ENCODE results near the gene TAL2. TPM values are rescaled to one million over a fixed set of nuclear protein-coding genes. Genes with fewer than 3 reads are reported as not detected.

TAL2 gene
- total RNA-seq, 1 experiment from 2014 or later: 0.50 TPM

DNA sequence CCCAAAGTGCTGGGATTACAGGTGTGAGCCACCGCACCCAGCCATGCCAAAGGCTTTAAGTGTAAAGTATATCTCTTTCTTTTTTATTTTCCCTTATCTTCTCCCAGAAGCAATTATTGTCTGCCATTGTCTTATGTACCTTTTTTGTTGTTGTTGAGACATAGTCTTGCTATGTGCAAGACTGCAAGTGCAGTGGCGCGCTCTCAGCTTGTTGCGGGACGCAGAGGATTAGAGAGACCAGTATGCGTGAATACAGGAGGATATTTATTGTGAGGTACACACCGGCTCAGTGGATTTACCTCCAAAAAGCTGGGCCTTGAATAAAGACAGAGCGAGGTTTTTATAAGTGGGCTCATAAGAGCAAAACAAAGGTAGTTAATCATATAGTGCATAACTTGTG is 43.9 kb downstream of the TAL2 start:
- no peak overlapping the region; a peak in 2 of 7 replicates for H3K27ac Mint-ChIP-seq
- H2AK5ac ChIP-seq (ENCODE audit: insufficient read length, low read length): no peak overlapping the region
- H3K4me2 ChIP-seq (ENCODE audit: insufficient read depth, insufficient read length, low read length): no peak overlapping the region
- H2BK120ac ChIP-seq (ENCODE audit: low read depth, low read length, poor library complexity, severe bottlenecking): no peak overlapping the region
- H3K18ac ChIP-seq (ENCODE audit: insufficient read length, low read depth, low read length): no peak overlapping the region
- no peaks in the 10 kb centered on the region; a peak in 1 of 5 replicates for H3K9me3 Mint-ChIP-seq
- no peak overlapping the region for H3K4me3 Mint-ChIP-seq
- no CpG with 5 or more reads among the region's 8 CpGs for WGBS (ENCODE audit: extremely low coverage, insufficient read length, low lambda C conversion rate)
- H4K91ac ChIP-seq (ENCODE audit: insufficient read length, low read depth, low read length): no peak overlapping the region
- H3K56ac ChIP-seq (ENCODE audit: insufficient read length, low read depth, low read length): no peak overlapping the region
- H4K20me1 ChIP-seq (ENCODE audit: control insufficient read depth, insufficient read depth, insufficient read length): no peaks in the 10 kb centered on the region
- TF ChIP-seq, protein P1, sequence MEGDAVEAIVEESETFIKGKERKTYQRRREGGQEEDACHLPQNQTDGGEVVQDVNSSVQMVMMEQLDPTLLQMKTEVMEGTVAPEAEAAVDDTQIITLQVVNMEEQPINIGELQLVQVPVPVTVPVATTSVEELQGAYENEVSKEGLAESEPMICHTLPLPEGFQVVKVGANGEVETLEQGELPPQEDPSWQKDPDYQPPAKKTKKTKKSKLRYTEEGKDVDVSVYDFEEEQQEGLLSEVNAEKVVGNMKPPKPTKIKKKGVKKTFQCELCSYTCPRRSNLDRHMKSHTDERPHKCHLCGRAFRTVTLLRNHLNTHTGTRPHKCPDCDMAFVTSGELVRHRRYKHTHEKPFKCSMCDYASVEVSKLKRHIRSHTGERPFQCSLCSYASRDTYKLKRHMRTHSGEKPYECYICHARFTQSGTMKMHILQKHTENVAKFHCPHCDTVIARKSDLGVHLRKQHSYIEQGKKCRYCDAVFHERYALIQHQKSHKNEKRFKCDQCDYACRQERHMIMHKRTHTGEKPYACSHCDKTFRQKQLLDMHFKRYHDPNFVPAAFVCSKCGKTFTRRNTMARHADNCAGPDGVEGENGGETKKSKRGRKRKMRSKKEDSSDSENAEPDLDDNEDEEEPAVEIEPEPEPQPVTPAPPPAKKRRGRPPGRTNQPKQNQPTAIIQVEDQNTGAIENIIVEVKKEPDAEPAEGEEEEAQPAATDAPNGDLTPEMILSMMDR (conservative IDR thresholded peaks at IDR 0.05): no peak
- H3K27me3 ChIP-seq (ENCODE audit: insufficient read depth, low read length): no peaks in the 10 kb centered on the region
- no peaks in the 10 kb centered on the region for H3K9me3 ChIP-seq (ENCODE audit: control insufficient read depth, low read depth, low read length)
- no peak overlapping the region for H3K4ac ChIP-seq (ENCODE audit: low read depth, low read length)
- no peak overlapping the region for H4K5ac ChIP-seq (ENCODE audit: insufficient read length, low read depth, low read length)
- H3K27ac ChIP-seq (ENCODE audit: insufficient read length, low read depth, low read length): no peak overlapping the region
- H3K79me1 ChIP-seq (ENCODE audit: insufficient read depth, low read depth, low read length, poor library complexity, severe bottlenecking): no peaks in the 10 kb centered on the region
- no peaks in the 10 kb centered on the region for H3K27me3 Mint-ChIP-seq (ENCODE audit: low read depth)
- no peak for DNase-seq
- H2AFZ ChIP-seq (ENCODE audit: low read length): no peak overlapping the region
- H2BK5ac ChIP-seq (ENCODE audit: insufficient read length, low read length): no peak overlapping the region
- H3K9ac ChIP-seq (ENCODE audit: extremely low read depth, insufficient read length, low read length): no peak overlapping the region
- H3K4me1 ChIP-seq (ENCODE audit: insufficient read depth, low read length): no peaks in the 10 kb centered on the region
- no peak overlapping the region for H3K14ac ChIP-seq (ENCODE audit: insufficient read depth, low read length)
- H3K23me2 ChIP-seq (ENCODE audit: insufficient read length, low read depth, low read length, poor library complexity, severe bottlenecking): no peaks in the 10 kb centered on the region
- no peak overlapping the region for H3K23ac ChIP-seq (ENCODE audit: insufficient read length, low read depth, low read length)
- no peaks in the 10 kb centered on the region for H3K4me1 Mint-ChIP-seq
- H3T11ph ChIP-seq (ENCODE audit: low read length): no peak overlapping the region
- H2BK20ac ChIP-seq (ENCODE audit: low read depth, low read length, poor library complexity, severe bottlenecking): no peak overlapping the region
- no peak overlapping the region for H2BK12ac ChIP-seq (ENCODE audit: insufficient read length, low read depth, low read length)
- H3K36me3 Mint-ChIP-seq (ENCODE audit: insufficient read depth in 1 of 3, low read depth in 3 of 3): no peaks in the 10 kb centered on the region; a peak in 1 of 7 replicates
- no peak overlapping the region for H4K8ac ChIP-seq (replicated peaks; ENCODE audit: insufficient read length, low read depth, low read length)
- H2BK15ac ChIP-seq (ENCODE audit: low read depth, low read length): no peak overlapping the region
- no peaks in the 10 kb centered on the region for H3K79me2 ChIP-seq (ENCODE audit: insufficient read depth, low read length)

All from H9 (cell line).